GOT3 (cell line): ENCODE measurements around the gene CCDC175.
A peak's percentile ranks its signal among the peaks of the same experiment; 100 is the strongest.

ENCODE experiments used
- DNase-seq: peaks from one replicate; lab custom pipeline; 2025; ENCODE audit warnings: mixed read lengths; lab: John Stamatoyannopoulos, UW

CCDC175 gene

DNA sequence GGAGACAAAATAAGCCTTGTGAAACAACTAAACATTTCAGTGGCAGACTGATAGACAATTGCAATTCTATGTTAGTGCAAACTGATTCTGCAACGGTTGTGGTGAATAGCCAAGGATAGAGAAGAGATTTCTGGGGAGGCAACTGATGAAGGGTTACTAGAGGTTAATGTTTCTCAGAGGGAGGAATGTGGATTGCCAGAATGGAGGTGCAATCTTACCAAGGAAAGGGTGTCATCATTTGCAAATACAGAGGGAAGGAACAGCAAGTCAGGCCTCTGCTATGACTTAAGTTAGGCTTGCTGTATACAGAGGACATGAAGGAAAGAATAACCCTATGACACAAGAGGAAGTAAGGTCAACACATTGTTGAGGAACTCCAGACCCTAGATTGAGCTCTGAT, 35.8 kb downstream of the CCDC175 start:
- DNase-seq: no peak

DNA sequence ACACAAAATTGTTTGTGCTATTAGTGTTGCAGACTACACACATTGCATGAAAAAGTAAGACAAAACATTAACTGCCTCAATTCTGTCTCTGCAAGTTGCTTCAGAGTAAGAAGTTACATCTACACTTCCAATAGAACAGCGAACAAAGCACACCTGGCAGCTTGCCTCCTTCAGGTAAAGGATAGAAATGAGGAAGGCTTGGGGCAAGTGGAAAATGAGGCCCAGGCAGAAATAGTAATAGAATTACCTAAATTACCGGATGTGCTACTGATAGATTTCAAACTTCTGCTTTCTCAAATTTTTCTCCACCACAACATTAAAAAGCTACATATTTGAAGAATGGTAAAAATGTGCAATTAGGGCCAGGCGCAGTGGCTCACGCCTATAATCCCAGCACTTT, 37.7 kb downstream of the CCDC175 start:
- no peak for DNase-seq

DNA sequence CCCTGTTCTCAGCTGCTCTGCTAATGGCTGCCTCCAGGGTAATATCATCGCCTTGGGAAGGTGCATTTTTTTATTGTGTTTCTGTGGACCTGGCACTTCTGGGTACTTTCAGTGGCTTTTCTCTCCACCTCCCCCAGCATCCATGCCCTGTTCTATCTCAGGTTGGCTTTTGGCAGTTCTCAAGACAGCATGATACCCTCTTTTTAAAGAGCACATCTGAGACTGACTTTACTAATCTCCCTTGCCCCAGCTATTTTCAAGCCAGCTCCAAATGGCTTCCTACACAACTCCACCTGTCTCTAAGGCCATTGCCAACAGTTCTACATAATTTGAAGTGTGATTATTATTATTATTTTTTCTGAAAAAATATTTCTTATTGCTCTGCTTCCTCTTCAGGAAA, 39.1 kb downstream of the CCDC175 start:
- no peak for DNase-seq

DNA sequence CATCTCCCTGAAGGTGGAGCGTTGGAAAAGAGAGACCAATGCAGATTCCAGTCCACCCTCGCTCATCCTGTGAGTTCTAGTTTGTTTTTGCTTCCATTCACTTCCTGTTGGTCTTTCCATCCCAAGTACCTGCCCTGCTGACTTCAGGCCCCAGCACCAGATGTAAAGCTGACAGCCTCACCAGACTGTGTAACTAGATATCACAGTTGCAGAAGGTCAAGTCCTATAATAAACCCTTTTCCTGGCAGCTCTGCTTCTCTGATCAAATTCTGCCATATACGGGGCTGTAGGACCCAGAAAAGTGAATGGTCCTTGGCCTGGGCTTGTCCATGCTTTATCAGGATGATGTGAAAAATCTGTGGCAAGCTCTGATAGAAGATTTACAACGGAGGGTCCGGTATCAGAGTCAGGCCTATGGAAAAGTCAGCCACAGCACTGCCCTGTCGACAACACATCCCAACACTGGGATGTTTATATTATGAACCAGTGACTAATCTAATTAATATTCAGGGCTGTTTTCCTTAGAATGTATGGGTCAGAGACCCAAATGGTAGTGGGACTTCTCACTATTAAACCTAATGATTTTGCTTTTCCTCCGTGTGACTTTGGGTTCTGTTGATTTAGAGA, 42.1 kb downstream of the CCDC175 start:
- no peak for DNase-seq

DNA sequence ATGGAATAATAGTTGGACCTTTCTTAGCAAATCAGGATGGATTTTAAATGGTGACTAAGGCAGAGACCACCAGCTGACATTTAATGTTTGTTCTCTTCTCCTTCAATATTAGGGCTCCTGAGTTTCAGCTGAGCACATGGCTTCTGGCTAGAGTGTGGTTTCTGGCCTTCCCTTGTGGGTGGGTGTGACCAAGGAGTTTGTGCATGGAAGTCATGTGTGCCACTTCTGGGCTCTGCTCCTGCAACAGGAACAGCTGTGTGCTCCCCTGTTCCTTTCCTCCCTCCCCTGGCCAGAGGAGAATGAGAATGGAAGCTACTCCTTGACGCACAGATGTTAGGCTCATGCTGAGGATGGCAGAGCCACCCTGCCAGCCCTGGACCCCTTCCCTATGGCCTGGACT, 44.2 kb downstream of the CCDC175 start:
- no peak for DNase-seq

DNA sequence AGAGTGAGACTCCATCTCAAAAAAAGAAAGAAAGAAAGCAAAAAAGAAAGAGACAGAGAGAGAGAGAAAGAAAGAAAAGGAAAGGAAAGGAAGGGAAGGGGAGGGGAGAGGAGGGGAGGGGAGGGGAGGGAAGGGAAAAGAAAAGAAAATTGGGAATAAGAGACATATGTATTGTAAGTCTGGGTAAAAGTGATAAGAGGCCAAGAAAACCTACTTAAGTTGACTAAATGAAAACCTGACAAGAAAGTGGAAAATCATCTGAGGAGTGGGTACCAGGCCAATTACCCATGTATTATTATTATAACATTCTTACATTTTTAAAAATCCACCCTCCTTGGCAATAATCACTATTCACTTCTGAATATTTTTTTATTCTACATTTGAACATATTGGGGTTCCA, 46.3 kb downstream of the CCDC175 start:
- DNase-seq: no peak

DNA sequence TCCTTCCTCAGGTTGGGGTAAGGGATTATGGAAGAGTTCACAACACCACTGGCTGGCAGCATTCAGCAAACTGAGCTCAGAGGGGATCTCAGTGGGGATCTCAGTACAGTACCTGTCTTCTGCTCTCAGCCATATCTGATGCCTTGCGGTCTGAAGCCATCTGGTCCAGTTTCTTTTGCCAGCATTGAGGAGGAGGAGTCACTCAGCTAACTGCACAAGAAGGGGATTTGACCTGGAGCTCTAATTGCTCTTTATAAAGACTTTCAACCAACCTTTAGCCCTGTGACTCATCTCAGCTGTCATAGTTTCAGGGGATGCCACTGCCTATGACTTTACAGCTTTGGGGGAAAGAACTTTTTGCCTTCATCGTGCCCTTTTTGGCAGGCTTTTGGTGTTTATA, 47.4 kb downstream of the CCDC175 start:
- DNase-seq: no peak

DNA sequence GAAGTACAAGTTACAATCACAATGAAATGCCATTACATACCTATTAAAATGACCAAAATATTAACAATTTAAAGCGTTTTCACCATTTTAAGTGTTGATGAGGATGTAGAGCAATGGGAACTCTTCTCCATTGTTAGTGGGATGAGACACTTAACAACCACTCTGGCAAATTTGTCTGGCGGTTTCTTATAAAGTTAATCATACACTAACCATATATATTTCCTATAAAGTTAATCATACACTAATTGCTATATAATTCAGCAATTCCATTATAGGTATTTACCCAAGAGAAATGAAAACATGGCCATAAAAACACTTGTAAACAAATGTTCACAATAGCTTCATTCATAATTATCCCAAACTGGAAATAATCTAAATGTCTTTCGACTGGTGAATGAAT, 56.4 kb downstream of the CCDC175 start:
- DNase-seq: no peak

DNA sequence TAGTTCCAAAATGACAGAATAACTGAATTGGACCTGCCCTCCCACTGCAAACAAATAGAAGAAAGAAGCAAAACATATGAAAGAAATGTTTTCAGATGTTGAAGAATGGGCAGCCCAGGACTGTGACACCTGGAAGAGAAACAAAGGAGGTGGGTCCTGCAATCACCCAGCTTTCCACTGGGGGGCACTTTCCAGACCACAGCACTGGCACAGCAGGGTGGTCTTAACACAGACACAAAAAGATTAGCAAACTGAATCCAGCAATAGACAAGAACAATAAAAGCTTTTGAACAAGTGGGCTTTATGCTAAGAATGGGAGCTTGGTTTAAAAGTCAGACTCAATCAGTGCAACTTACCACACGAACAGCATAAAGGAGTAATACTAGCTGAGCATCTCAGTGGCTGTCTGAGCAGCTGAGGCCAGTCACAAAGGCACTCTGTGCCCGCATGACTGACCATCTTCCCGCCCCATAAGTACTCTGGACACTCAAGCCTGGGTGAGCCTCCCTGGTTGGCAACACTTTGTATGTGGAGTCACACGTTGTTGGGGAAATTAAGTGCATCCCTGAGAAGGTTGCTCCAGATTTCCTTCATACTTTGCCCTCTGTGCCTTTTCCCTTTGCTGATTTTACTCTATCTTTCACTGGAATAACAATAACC, 64.6 kb downstream of the CCDC175 start:
- no peak for DNase-seq

DNA sequence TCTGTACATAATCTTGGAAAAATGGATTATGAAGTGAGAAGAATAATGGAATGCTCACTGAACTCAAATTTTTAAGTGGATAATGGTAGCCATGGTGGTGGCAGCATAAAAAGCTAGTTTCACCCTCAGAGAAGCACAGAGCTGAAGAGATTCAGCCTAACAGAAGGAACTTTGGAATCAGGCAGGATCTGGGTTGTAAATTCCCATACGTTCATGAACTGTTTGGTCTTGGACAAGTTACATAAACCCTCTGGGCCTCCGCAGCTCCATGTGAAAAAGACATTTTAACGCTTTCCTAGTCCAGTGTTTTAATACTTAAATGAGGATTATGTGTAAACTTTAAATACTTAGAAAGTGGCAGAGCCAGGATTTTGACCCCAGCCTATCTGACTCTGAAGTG, 65.6 kb downstream of the CCDC175 start:
- no peak for DNase-seq

DNA sequence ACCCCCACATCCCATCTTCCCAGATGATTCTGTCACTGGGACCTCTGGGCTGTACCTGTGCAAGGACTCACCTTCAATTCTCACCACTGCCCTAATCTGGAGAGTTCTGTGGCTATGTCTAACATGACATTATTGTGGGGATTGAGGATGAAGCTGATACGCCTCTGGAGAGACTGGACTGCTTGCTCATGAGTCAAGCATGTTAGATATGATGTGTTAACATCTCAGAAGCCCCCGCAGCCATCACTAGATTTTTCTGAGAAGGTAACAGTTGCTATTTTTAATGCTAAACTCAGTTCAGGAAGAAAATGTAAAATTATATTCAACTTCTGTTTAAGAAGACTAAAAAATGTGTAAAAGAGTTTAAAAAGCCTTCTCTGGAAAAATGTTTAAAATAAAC, 66.6 kb downstream of the CCDC175 start:
- DNase-seq: no peak

DNA sequence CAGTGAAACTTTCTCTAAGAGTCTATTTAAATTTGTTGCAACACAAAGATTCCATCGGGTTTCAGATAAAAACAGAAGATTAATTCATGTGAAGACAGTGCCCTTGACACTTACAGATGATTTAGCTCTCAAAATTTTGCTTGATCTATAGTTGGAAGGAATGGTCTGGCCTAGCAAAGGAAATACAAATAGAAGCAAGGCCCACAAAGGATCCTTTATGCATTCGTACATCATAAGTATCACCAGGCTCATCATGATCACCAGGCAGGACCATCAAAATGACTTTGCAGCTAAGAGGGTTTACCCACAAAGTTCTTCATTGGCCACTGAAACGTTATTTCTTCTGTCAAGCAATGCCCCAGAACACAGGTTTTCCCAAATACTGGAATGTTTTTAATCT, 67.5 kb downstream of the CCDC175 start:
- no peak for DNase-seq

DNA sequence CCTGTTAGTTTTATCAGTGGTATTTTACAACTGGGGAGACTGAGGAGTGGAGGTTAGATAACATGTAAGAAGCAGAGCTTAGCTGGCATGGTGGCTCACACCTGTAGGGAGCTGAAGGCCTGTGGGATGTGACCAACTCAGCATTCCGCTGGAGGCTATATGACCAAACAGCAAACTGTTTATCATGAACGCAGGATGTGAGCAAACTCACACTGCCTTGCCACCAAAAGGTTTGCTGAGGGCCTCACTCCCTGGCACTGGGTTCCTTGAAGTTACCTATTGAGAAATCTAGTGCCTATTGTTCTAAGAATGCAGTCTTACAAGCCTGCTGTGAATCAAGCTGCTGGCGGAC, 68.9 kb downstream of the CCDC175 start:
- no peak for DNase-seq

DNA sequence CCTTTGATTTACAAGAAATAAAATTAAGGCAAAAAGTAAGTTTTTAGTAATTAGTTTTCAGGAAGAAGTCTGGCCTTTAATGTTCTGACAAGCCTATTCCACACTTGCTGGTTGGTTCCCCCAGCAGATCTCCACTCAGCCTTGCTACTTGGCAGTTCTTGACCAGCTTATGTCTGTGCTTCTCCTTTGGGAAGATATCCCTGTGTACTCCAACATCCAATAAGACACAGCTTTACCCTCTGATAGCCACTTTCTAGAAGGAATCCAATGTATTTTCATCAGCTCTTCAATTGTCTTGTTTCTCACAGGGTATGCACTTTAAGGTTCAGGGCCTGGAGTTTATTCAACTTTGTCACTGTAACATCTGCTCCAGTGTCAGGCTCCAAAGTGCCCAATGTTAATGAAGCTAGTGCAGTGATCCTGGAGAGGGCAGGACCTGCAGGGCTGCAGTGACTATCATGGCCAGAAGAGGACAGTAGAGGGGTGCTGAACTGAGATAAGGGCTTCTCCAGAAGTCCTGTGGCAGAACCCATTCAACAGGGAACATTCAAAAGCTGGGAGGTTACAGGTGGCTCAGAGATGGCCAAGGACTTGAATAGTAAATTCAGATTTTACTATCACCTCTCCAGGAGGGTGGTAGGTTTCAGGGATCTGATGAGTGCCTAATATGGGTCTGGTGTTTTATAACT, 69.4 kb downstream of the CCDC175 start:
- DNase-seq: no peak

DNA sequence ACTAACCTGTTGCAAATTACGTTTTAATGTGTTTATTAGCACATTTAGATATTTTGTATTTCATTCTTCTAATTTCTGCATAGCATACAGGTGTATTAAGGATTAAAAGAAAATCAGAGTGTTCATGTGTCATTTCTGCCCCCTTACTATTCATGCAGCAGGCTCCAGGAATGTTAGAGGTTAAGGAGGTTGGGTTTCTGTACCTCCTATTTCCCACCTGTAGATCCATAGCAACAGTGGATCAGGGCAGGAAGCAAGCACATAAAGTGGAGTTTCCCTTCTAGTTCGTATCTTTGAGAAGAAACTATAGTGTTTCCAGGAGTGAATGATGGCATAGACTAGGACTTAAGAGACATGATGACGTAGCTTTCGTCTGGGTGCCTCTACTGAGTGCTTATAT, 73.4 kb downstream of the CCDC175 start:
- DNase-seq: no peak

DNA sequence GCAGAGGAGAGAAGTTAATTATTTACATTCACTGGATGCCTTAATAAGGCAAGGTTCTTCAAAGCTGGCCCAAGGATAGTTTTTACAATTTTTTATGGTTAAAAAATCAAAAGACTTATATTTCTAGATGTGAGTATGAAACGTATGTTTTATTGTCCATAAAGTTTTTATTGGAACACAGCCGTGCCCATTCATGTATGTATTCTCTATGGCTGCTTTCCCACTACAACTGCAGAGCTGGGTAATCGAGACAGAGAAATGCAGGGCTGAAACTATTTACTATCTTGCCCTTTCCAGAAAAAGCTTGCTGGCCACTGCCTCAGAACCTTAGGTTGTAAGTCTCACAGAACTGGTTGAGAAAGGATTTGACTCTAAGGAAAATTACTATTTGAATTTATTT, 75.9 kb downstream of the CCDC175 start:
- DNase-seq: no peak

DNA sequence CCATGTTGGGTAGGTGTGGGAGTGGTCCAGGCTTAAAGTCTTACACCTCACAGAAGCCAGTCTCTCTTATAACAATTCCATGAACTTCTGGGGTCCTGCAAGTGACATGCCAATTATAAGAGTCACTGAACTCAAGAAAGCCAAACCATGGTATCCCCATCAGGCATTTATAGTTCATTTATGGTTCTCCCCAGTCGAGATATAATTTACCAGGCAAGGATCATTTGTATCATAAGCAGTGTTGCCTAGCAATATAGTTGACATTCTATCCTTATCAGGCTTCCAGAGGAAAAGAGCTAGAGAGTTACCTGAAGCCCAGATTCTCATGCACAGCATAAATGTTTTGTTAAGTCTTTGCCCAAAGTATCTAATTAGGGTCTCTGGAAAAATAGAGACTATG, 84.2 kb downstream of the CCDC175 start:
- no peak for DNase-seq

DNA sequence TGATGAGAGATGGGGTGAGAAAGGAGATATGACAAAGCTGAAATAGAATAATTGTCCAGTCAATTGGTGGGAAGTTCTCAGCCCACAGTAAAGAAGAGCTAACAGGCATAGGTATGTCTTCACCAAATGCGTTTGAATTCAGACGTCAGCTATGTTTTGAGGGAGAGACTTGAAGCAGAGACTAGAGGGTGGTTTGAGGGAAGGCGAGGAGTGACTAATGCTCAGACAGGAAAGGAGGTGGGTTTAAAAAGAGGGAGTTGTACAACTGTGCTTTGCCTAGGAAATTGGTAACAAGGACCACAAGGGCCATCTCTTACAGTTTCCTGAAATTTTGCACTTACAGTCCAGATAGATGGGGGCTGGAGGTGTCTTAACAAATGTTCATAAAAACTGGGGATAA, 85.9 kb downstream of the CCDC175 start:
- no peak for DNase-seq

DNA sequence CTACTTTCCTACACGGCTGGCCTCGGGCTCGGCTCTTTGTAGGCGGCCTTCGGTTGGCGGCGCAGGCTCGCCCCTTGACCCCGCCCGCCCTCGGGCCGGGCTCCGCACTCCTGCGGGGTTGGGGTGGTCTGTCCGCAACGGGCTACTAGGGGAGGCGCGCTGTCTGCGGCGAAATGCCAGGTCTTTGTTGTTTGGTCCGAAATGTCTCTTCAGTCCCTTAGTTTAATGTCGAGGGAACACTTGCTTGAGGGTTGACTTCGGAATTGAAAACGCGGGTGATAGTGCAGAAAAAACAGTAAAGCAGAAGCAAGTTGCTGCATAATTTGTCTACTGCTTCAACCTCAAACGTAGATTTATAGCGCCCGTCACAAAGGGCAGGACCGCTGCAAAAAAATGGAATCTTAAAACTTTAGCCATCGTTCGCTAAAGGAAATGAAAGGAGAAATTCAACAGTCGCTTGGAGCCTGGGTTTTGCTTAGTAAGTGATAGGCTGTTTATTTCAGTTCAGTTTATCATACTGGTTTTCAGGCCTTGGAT, 91.9 kb downstream of the CCDC175 start:
- DNase-seq: no peak

DNA sequence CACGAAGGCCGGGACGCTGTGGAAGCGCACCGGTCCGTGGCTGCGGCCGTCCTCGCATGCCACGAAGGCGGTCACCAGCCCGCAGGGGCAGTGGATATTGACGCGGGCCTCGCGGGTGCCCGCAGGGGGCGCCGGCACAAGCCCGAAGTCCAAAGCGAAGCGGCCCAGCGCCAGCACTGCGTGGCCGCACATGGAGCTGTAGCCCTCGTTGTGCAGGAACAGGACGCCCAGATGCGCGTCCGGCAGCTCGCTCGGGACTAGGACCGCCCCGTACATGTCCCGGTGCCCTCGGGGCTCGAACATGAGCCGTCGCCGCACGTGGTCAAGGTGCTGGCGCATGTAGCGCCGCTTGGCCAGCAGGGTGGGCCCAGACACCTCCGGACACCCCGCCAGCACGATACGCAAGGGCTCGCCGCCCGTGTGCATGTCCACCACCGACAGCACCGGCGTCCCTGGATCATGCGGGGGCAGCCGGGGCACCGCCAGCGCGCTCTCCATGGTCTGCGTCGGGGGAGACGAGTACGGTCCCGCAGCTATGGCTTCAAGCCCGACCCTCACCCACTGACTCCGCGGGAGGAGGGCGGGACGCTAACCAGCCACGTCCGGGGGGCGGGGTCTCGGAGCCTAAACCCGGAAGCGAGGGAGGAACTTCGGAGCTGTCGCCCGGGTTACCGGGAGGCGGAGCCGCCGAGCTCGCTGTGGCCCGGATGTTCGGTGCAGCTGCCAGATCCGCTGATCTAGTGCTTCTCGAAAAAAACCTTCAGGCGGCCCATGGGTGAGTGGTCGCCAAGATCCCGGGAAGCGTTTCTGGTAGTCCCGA, 92.6 kb downstream of the CCDC175 start, which contains the start of the genes JKAMP and L3HYPDH:
JKAMP (plus strand) TSS at position 699 of the 820 bp plus-strand sequence; CDS start at position 772, 73 bp downstream.
L3HYPDH (minus strand) TSS at position 590 of the 820 bp plus-strand sequence; CDS start at position 498, 92 bp downstream.
- peak; percentile 64 for DNase-seq

DNA sequence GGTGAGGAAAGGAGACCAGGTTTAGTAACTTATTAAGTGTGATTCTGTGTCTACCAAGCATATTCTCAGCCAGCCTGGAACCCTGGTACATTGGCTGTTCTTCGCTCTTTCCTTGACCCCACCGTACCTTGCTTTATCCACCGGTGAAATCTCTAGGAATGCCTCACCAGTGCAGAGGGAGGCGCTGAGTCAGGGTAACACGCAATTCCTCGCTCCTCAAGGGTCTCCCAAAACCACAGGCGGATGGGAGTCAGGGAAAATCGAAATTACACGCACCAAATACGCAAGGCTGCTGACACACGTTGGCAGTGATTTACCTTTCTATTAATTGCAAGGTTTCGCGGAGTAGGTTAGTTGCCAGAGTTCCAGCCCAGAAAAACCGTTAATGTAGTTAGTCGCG, 93.2 kb downstream of the CCDC175 start:
- DNase-seq: no peak
